CD4-positive, alpha-beta memory T cell (primary cell): ENCODE measurements around the gene ZC3H12A. TPM values are rescaled to one million over a fixed set of nuclear protein-coding genes. Genes with fewer than 3 reads are reported as not detected.
A peak's percentile ranks its signal among the peaks of the same experiment; 100 is the strongest.

Source experiments
- CTCF ChIA-PET: fragments of 350-600 bp; sonication (Branson Sonifier 250); formaldehyde crosslinking; loops from one replicate; lab custom pipeline; 2021; ENCODE audit warnings: inconsistent platforms; ENCODE audit not compliant: partially characterized antibody; lab: Charles Lee
- POLR2A ChIA-PET: fragments of 350-600 bp; sonication (Branson Sonifier 250); formaldehyde crosslinking; loops from one replicate; lab custom pipeline; 2021; ENCODE audit not compliant: partially characterized antibody; lab: Charles Lee
- DNase-seq, 5 donors: peaks; one replicate each; pipeline versions ENCODE4 v3.0.0 to v3.0.0-alpha.2; 2020 to 2022; ENCODE audit warnings: mixed read lengths in 1 of 5
- H3K27ac ChIP-seq: one replicate; pipeline ENCODE4 v1.7.0; 2013; ENCODE audit warnings: low read depth, low read length
- H3K27me3 ChIP-seq: 2 replicates; pipeline ENCODE4 v1.7.0; 2013; ENCODE audit warnings: mild to moderate bottlenecking, low read length, moderate library complexity; ENCODE audit not compliant: insufficient read depth
- H3K36me3 ChIP-seq: 2 replicates; pipeline ENCODE4 v1.7.0; 2013; ENCODE audit warnings: mild to moderate bottlenecking, low read length, moderate library complexity; ENCODE audit not compliant: insufficient read depth
- H3K4me1 ChIP-seq: 2 replicates; pipeline ENCODE4 v1.7.0; 2013; ENCODE audit warnings: mild to moderate bottlenecking, low read length, moderate library complexity; ENCODE audit not compliant: insufficient read depth
- H3K4me3 ChIP-seq, 2 donors: one replicate each; pipeline ENCODE4 v1.7.0; 2013; ENCODE audit warnings: low read length in 2 of 2, mild to moderate bottlenecking in 1 of 2
- H3K9me3 ChIP-seq, 2 donors: one replicate each; pipeline ENCODE4 v1.7.0; 2013; ENCODE audit warnings: low read length in 2 of 2, control low read depth in 1 of 2; ENCODE audit not compliant: control insufficient read depth in 1 of 2
- H3K27ac Mint-ChIP-seq, 7 donors: one replicate each; pipeline ENCODE4 v1.8.0; 2020 to 2021; ENCODE audit warnings: mixed read lengths in 7 of 7, mild to moderate bottlenecking in 6 of 7, inconsistent platforms in 3 of 7, moderate library complexity in 3 of 7
- H3K27me3 Mint-ChIP-seq, 2 donors: one replicate each; pipeline ENCODE4 v1.8.0; 2020 to 2021; ENCODE audit warnings: mixed read lengths in 2 of 2
- H3K36me3 Mint-ChIP-seq, 2 donors: one replicate each; pipeline ENCODE4 v1.8.0; 2020 to 2021; ENCODE audit warnings: mixed read lengths in 2 of 2, inconsistent platforms in 1 of 2, mild to moderate bottlenecking in 1 of 2
- H3K4me1 Mint-ChIP-seq, 4 donors: one replicate each; pipeline ENCODE4 v1.8.0; 2020 to 2021; ENCODE audit warnings: mixed read lengths in 4 of 4, mild to moderate bottlenecking in 1 of 4
- H3K4me3 Mint-ChIP-seq, 8 donors: one replicate each; pipeline ENCODE4 v1.8.0; 2020 to 2021; ENCODE audit warnings: mixed read lengths in 8 of 8, mild to moderate bottlenecking in 7 of 8, moderate library complexity in 6 of 8, inconsistent platforms in 3 of 8
- H3K9me3 Mint-ChIP-seq, 8 donors: one replicate each; pipeline ENCODE4 v1.8.0; 2020 to 2021; ENCODE audit warnings: mixed read lengths in 8 of 8, mild to moderate bottlenecking in 5 of 8, inconsistent platforms in 3 of 8, moderate library complexity in 1 of 8
- intact Hi-C: fragments of 100-400 bp; cut with micrococcal nuclease; formaldehyde crosslinking; loops from one replicate; pipeline ENCODE4 v1.15.1; 2023
- polyA plus RNA-seq, 2 donors: library from polyadenylated mRNA; unstranded; fragments of 300-500 nt; fragmentation: Illumina TruSeq; gene quantifications; one replicate each; pipeline ENCODE4 v1.2.3, GENCODE V29; 2021
- total RNA-seq, 2 experiments: library from RNA; stranded (reverse); gene quantifications; one replicate each; pipeline ENCODE4 v1.2.3, GENCODE V29; 2021

ZC3H12A gene
- total and polyA plus RNA-seq, 4 experiments from 2014 or later: 10.6 to 60.7 (median 37.3) TPM

GRCh38 chr1:37473431-37474045 is 842 bp upstream of the ZC3H12A start:
- peak overlapping the region; percentile 31 to 96 for H3K4me3 ChIP-seq
- H3K27ac ChIP-seq: peak overlapping the region; percentile 96
- peaks cover 31 to 44% of the 10 kb centered on the region in 2 donors for H3K36me3 Mint-ChIP-seq
- ChIA-PET CTCF (interaction anchor here (0.8 to 10.6 kb wide), 4 partner anchors 14 to 38 kb away, joined by 3 to 219 read pairs (median 52); no protein-coding TSS in a partner anchor), POLR2A (interaction anchor here (0.7 to 10.8 kb wide), 8 partner anchors 8 to 869 kb away, joined by 3 to 229 read pairs (median 12); partner anchors contain the start of genes CDCA8 and MEAF6)
- peaks cover 34% of the 10 kb centered on the region for H3K4me1 ChIP-seq
- H3K4me3 Mint-ChIP-seq: peak overlapping the region; percentile 81 to 98 (median 94)
- H3K9me3 ChIP-seq: no peaks in the 10 kb centered on the region
- H3K4me1 Mint-ChIP-seq: peaks cover 33 to 58% (median 39%) of the 10 kb centered on the region in 4 donors
- peaks cover 0 to 2% of the 10 kb centered on the region in 2 donors for H3K27me3 Mint-ChIP-seq
- peaks cover 23% of the 10 kb centered on the region for H3K36me3 ChIP-seq
- peaks cover 0 to 2% (median 0%) of the 10 kb centered on the region in 8 donors for H3K9me3 Mint-ChIP-seq
- peak overlapping the region; percentile 81 to 100 (median 93) for H3K27ac Mint-ChIP-seq
- no peaks in the 10 kb centered on the region for H3K27me3 ChIP-seq
- intact Hi-C loops: loop anchor here (1.0 to 2.0 kb wide), 4 partner anchors 14 to 458 kb away; partner anchors contain the start of gene MEAF6
- DNase-seq: peak; percentile 58 to 75 (median 72)

GRCh38 chr1:37474697-37475379 is 458 bp downstream of the ZC3H12A start:
- H3K4me1 Mint-ChIP-seq: peaks cover 29 to 65% (median 41%) of the 10 kb centered on the region in 4 donors

GRCh38 chr1:37475380-37476086 is 1.2 kb downstream of the ZC3H12A start:
- Histone ChIP-seq H3K4me1 (peaks cover 47% of the 10 kb centered on the region), H3K27me3 (no peaks in the 10 kb centered on the region), H3K27ac (peak overlapping the region; percentile 96), H3K36me3 (peaks cover 31% of the 10 kb centered on the region), H3K9me3 (no peaks in the 10 kb centered on the region), H3K4me3 (peak overlapping the region; percentile 85 to 96)
- Mint-ChIP-seq H3K27ac (peak overlapping the region; percentile 97 to 100 (median 99)), H3K9me3 (peaks cover 0 to 2% (median 0%) of the 10 kb centered on the region in 8 donors), H3K36me3 (peaks cover 32 to 60% of the 10 kb centered on the region in 2 donors), H3K4me3 (peak overlapping the region; percentile 95 to 99 (median 97)), H3K27me3 (peaks cover 0 to 2% of the 10 kb centered on the region in 2 donors), H3K4me1 (peaks cover 29 to 68% (median 44%) of the 10 kb centered on the region in 4 donors)
- DNase-seq: peak in 3 of 5 donors; percentile 12 to 39 (median 32)
- intact Hi-C loops: loop anchor here (2.0 to 5.0 kb wide), 3 partner anchors 121 to 1517 kb away; partner anchors contain the start of genes AKIRIN1, C1orf122 and YRDC
- ChIA-PET CTCF (interaction anchor here (1.5 to 10.6 kb wide), 5 partner anchors 10 to 39 kb away, joined by 5 to 219 read pairs (median 13); partner anchors contain the start of gene MEAF6), POLR2A (interaction anchor here (0.6 to 10.8 kb wide), 18 partner anchors 8 to 1730 kb away, joined by 3 to 229 read pairs (median 4); partner anchors contain the start of genes CDCA8, GNL2, MEAF6 and MRPS15)

More at GRCh38 chr1:37474697-37475379, 458 bp downstream of the ZC3H12A start:
- ChIA-PET CTCF (interaction anchor here (1.5 to 10.6 kb wide), 4 partner anchors 11 to 40 kb away, joined by 5 to 219 read pairs (median 57); partner anchors contain the start of gene MEAF6), POLR2A (interaction anchor here (0.6 to 10.8 kb wide), 19 partner anchors 8 to 1730 kb away, joined by 3 to 229 read pairs (median 4); partner anchors contain the start of genes CDCA8, GNL2, MEAF6 and MRPS15)
- Histone ChIP-seq H3K4me3 (peak overlapping the region; percentile 85 to 96), H3K27ac (peak overlapping the region; percentile 96), H3K9me3 (no peaks in the 10 kb centered on the region), H3K36me3 (peaks cover 25% of the 10 kb centered on the region), H3K4me1 (peaks cover 40% of the 10 kb centered on the region), H3K27me3 (no peaks in the 10 kb centered on the region)
- peak in 1 of 5 donors; percentile 40 for DNase-seq
- peaks cover 0 to 2% of the 10 kb centered on the region in 2 donors for H3K27me3 Mint-ChIP-seq
- intact Hi-C loops: loop anchor here (1.0 to 5.0 kb wide), 5 partner anchors 39 to 1517 kb away; partner anchors contain the start of genes AKIRIN1, C1orf122, MEAF6 and YRDC
- peak overlapping the region; percentile 95 to 99 (median 97) for H3K4me3 Mint-ChIP-seq
- peak overlapping the region; percentile 97 to 100 (median 99) for H3K27ac Mint-ChIP-seq
- peaks cover 32 to 55% of the 10 kb centered on the region in 2 donors for H3K36me3 Mint-ChIP-seq
- H3K9me3 Mint-ChIP-seq: peaks cover 0 to 2% (median 0%) of the 10 kb centered on the region in 8 donors

- Histone ChIP-seq H3K9me3 (no peaks in the 10 kb centered on the region), H3K36me3 (peaks cover 37% of the 10 kb centered on the region), H3K27ac (peak overlapping the region; percentile 96), H3K27me3 (no peaks in the 10 kb centered on the region), H3K4me3 (peak overlapping the region; percentile 85 to 96), H3K4me1 (peaks cover 52% of the 10 kb centered on the region)
- ChIA-PET POLR2A (interaction anchor here (0.9 to 10.8 kb wide), 10 partner anchors 9 to 1729 kb away, joined by 3 to 229 read pairs (median 6); partner anchors contain the start of genes MEAF6 and SNIP1), CTCF (interaction anchor here (1.5 to 10.6 kb wide), 5 partner anchors 10 to 39 kb away, joined by 5 to 219 read pairs (median 13); partner anchors contain the start of gene MEAF6)
- H3K27me3 Mint-ChIP-seq: peaks cover 0 to 2% of the 10 kb centered on the region in 2 donors
- peak overlapping the region; percentile 95 to 99 (median 97) for H3K4me3 Mint-ChIP-seq
- H3K4me1 Mint-ChIP-seq: peaks cover 29 to 72% (median 45%) of the 10 kb centered on the region in 4 donors
- peaks cover 32 to 66% of the 10 kb centered on the region in 2 donors for H3K36me3 Mint-ChIP-seq
- peak in 2 of 5 donors; percentile 1 to 27 for DNase-seq
- intact Hi-C loops: loop anchor here (5.0 kb wide), 2 partner anchors 331 to 1516 kb away; partner anchors contain the start of genes AKIRIN1, C1orf122 and YRDC
- peak overlapping the region; percentile 97 to 100 (median 99) for H3K27ac Mint-ChIP-seq
- peaks cover 0 to 2% (median 0%) of the 10 kb centered on the region in 8 donors for H3K9me3 Mint-ChIP-seq
These were observed 1.7 kb downstream of the ZC3H12A start for GRCh38 chr1:37476087-37476452.

GRCh38 chr1:37476460-37477197 is 2.2 kb downstream of the ZC3H12A start:
- H3K9me3 ChIP-seq: no peaks in the 10 kb centered on the region
- Mint-ChIP-seq H3K27me3 (peaks cover 0 to 2% of the 10 kb centered on the region in 2 donors), H3K4me1 (peaks cover 32 to 74% (median 47%) of the 10 kb centered on the region in 4 donors), H3K4me3 (peak overlapping the region; percentile 95 to 99 (median 97)), H3K36me3 (peaks cover 36 to 71% of the 10 kb centered on the region in 2 donors), H3K9me3 (peaks cover 0 to 3% (median 0%) of the 10 kb centered on the region in 8 donors), H3K27ac (peak overlapping the region; percentile 97 to 100 (median 99))
- no peaks in the 10 kb centered on the region for H3K27me3 ChIP-seq
- ChIA-PET POLR2A (interaction anchor here (1.1 to 10.8 kb wide), 8 partner anchors 10 to 1550 kb away, joined by 4 to 229 read pairs (median 37); partner anchors contain the start of genes CDCA8, MEAF6, NDUFS5 and SNIP1), CTCF (interaction anchor here (1.3 to 10.6 kb wide), 5 partner anchors 11 to 38 kb away, joined by 3 to 219 read pairs (median 13); partner anchors contain the start of gene MEAF6)
- peaks cover 57% of the 10 kb centered on the region for H3K4me1 ChIP-seq
- intact Hi-C loops: loop anchor here (5.0 kb wide), 2 partner anchors 331 to 1516 kb away; partner anchors contain the start of genes AKIRIN1, C1orf122 and YRDC
- DNase-seq: peak in 1 of 5 donors; percentile 38
- peaks cover 42% of the 10 kb centered on the region for H3K36me3 ChIP-seq
- peak overlapping the region; percentile 85 to 96 for H3K4me3 ChIP-seq
- peak overlapping the region; percentile 96 for H3K27ac ChIP-seq
